ENCODE measurements around the gene SPEM3. TPM values are rescaled to one million over a fixed set of nuclear protein-coding genes. Genes with fewer than 3 reads are reported as not detected.

Gene SPEM3
- total RNA-seq = not detected
- polyA plus RNA-seq (2013, experiment 1 of 2) = not detected
- polyA plus RNA-seq (2013, experiment 2 of 2) = not detected
- long read RNA-seq, experiment 1 = 0 reads
- long read RNA-seq, experiment 2 = 0 reads
- long read RNA-seq, experiment 3 = 0 reads
- long read RNA-seq, experiment 4 = 0 reads

GRCh38 chr17:7428557-7428956 lies at the start of gene SPEM3:
SPEM3 (plus strand) TSS chr17:7428857; CDS start chr17:7428903, 46 bp downstream.
- Histone ChIP-seq H3K27me3 (ENCODE audit: control insufficient read depth, insufficient read depth, low read length, poor library complexity, severe bottlenecking) (no peaks in the 10 kb centered on the region), H3K9me3 (ENCODE audit: control insufficient read depth, low read length) (no peaks in the 10 kb centered on the region), H3K4me1 (ENCODE audit: control insufficient read depth, insufficient read depth, low read length) (no peaks in the 10 kb centered on the region), H3K27ac (ENCODE audit: low read depth, low read length) (no peak within 1 kb of the TSS), H3K4me3 (ENCODE audit: low read length) (no peak within 1 kb of the TSS), H3K36me3 (ENCODE audit: control insufficient read depth, insufficient read depth, low read length) (no peaks in the 10 kb centered on the region), H3K9ac (ENCODE audit: extremely low read depth, low read length, poor library complexity, severe bottlenecking) (no peak within 1 kb of the TSS)
- no peak within 1 kb of the TSS for H3K4me3 Mint-ChIP-seq
- H3K36me3 Mint-ChIP-seq (ENCODE audit: low read depth) = no peaks in the 10 kb centered on the region
- 75 to 84% methylated on average over 4 to 5 of the region's 5 CpGs for WGBS, 2 experiments (ENCODE audit: insufficient coverage in 1 of 2, insufficient read length in 1 of 2)
- no peak for TF ChIP-seq CTCF (conservative IDR thresholded peaks at IDR 0.05)
- H3K27ac Mint-ChIP-seq = peak within 1 kb of the TSS; percentile 26
- H3K4me1 Mint-ChIP-seq = no peaks in the 10 kb centered on the region
- no peak for DNase-seq
- H3K9me3 Mint-ChIP-seq = no peaks in the 10 kb centered on the region
- peaks cover 29% of the 10 kb centered on the region for H3K27me3 Mint-ChIP-seq (ENCODE audit: insufficient read depth)

GRCh38 chr17:7379134-7379533 lies 49.5 kb upstream of the SPEM3 start:
- no peaks in the 10 kb centered on the region for H3K36me3 ChIP-seq (ENCODE audit: control insufficient read depth, insufficient read depth, low read length)
- no peak for TF ChIP-seq CTCF (conservative IDR thresholded peaks at IDR 0.05)
- Mint-ChIP-seq H3K9me3 (peaks cover 5% of the 10 kb centered on the region), H3K4me1 (peaks cover 9% of the 10 kb centered on the region), H3K4me3 (no peak overlapping the region), H3K36me3 (ENCODE audit: low read depth) (no peaks in the 10 kb centered on the region), H3K27me3 (ENCODE audit: insufficient read depth) (peaks cover 44% of the 10 kb centered on the region), H3K27ac (no peak overlapping the region)
- no peak overlapping the region for H3K9ac ChIP-seq (ENCODE audit: extremely low read depth, low read length, poor library complexity, severe bottlenecking)
- peaks cover 4% of the 10 kb centered on the region for H3K4me1 ChIP-seq (ENCODE audit: control insufficient read depth, insufficient read depth, low read length)
- H3K4me3 ChIP-seq (ENCODE audit: low read length) = no peak overlapping the region
- H3K9me3 ChIP-seq (ENCODE audit: control insufficient read depth, low read length) = peaks cover 9% of the 10 kb centered on the region
- DNase-seq = no peak
- WGBS, 2 experiments (ENCODE audit: insufficient coverage in 1 of 2, insufficient read length in 1 of 2) = 92% methylated on average over 2 of the region's 3 CpGs; no CpG with 5 or more reads in 1 of the 2 experiments
- H3K27me3 ChIP-seq (ENCODE audit: control insufficient read depth, insufficient read depth, low read length, poor library complexity, severe bottlenecking) = peaks cover 39% of the 10 kb centered on the region
- no peak overlapping the region for H3K27ac ChIP-seq (ENCODE audit: low read depth, low read length)

DNA sequence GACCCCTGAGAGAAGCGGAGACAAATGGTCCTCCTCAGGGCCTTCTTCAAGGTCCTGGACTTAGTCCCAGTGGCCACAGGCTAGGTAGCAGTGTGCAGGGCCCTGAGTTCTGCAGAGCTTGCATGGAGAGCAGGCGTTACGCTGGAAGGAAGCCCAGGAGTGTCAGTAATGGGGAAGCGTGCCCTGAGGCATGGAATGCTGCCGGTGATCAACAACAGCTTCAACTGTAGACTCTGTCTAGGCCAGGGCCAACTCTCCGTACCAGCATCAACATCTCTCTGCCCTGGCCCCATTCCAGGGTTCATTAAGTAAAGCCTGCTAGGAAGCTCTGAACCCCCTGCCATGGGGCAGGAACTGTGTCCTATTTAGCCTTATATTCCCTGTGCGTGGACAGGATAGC lies 48.3 kb upstream of the SPEM3 start:
- 86 to 100% methylated on average over 4 to 7 of the region's 7 CpGs for WGBS, 2 experiments (ENCODE audit: insufficient coverage in 1 of 2, insufficient read length in 1 of 2)
- H3K4me1 Mint-ChIP-seq = peaks cover 9% of the 10 kb centered on the region
- Histone ChIP-seq H3K9me3 (ENCODE audit: control insufficient read depth, low read length) (peaks cover 9% of the 10 kb centered on the region), H3K27me3 (ENCODE audit: control insufficient read depth, insufficient read depth, low read length, poor library complexity, severe bottlenecking) (peaks cover 39% of the 10 kb centered on the region), H3K4me3 (ENCODE audit: low read length) (peak overlapping the region; percentile 84), H3K4me1 (ENCODE audit: control insufficient read depth, insufficient read depth, low read length) (peaks cover 4% of the 10 kb centered on the region), H3K27ac (ENCODE audit: low read depth, low read length) (no peak overlapping the region), H3K36me3 (ENCODE audit: control insufficient read depth, insufficient read depth, low read length) (no peaks in the 10 kb centered on the region), H3K9ac (ENCODE audit: extremely low read depth, low read length, poor library complexity, severe bottlenecking) (no peak overlapping the region)
- peaks cover 47% of the 10 kb centered on the region for H3K27me3 Mint-ChIP-seq (ENCODE audit: insufficient read depth)
- DNase-seq = peak; percentile 75
- H3K4me3 Mint-ChIP-seq = peak overlapping the region; percentile 72
- no peak overlapping the region for H3K27ac Mint-ChIP-seq
- TF ChIP-seq CTCF (conservative IDR thresholded peaks at IDR 0.05) = peak; percentile 26
- H3K36me3 Mint-ChIP-seq (ENCODE audit: low read depth) = peaks cover 2% of the 10 kb centered on the region
- peaks cover 5% of the 10 kb centered on the region for H3K9me3 Mint-ChIP-seq

Data from endodermal cell (in vitro differentiated cells).